ENCODE measurements around the gene LDHAL6B. TPM values are rescaled to one million over a fixed set of nuclear protein-coding genes. Genes with fewer than 3 reads are reported as not detected.

LDHAL6B gene
- total and polyA plus RNA-seq, 8 donors = not detected

DNA sequence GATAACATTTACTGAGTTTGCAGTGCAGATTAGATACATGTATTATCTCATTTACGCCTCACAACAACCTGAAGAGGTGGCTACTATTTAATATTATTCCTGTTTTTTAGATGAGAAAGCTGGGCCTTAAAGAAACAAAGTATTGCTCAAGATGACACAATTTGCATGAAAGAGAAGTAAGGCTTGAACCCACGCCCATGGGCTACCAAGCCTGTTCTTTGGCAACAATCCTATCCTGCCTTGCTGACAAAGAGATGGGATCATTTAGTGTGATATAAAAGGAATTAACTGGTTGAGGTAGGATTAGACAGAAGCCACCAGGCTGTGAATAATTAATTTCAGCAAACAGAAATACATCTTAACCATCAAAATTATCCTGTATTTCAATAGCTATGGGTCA lies 9.2 kb upstream of the LDHAL6B start:
- 75 to 89% (median 86%) methylated on average over 2 of the region's 2 CpGs for WGBS, 5 donors
- intact Hi-C loops (cut with DNase I; ENCODE audit: low total_unique reads) = no loop called here

DNA sequence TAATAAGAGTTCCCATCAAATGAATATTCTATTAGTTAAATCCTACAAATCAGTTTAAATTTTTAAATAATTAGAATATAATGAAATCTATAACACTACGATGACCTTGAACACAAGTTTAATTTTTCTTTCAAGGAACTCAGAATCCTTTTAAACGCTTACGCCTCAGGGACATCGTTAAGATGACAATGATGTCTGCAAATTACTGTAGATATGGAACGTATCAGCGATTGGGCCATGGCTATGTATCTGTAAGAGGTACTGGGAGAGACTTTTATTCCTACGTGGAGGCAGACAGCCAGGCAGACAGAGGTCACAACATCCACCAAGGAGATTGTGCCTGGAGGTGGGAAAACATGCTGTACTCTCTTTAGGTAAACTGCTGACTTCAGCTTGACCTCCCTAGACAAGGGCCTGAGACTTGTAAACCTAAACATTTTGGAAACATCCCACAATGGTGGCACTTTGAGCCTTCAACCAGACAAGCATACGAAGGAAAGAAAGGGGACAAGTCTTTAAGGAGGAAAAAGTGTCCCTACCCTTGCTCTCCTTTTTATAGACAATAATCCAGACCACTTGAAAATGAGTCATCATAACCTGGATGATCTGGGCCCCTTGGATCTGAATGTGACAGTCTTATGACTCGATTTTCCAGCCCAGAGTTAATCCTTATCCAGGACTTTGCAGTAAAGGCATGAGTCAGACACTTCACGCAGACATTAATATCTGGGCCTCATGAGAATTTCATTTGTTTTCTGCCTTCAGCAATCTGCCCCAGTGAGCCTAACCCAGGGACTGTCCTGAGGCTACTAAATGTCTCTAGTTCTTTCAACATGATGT lies 6.8 kb upstream of the LDHAL6B start:
- Histone ChIP-seq H3K27me3 (no peaks in the 10 kb centered on the region), H3K4me3 (no peak overlapping the region), H3K4me1 (no peaks in the 10 kb centered on the region), H3K36me3 (peaks cover 37 to 93% (median 75%) of the 10 kb centered on the region in 4 donors), H3K9me3 (no peaks in the 10 kb centered on the region), H3K27ac (no peak overlapping the region)
- intact Hi-C loops (cut with DNase I; ENCODE audit: low total_unique reads) = no loop called here
- DNase-seq = no peak
- WGBS, 5 donors = 81 to 89% (median 84%) methylated on average over 10 of the region's 10 CpGs
- TF ChIP-seq POLR2AphosphoS5 (IDR thresholded peaks at IDR 0.05) = peak in 1 of 3 donors; percentile 12
- TF ChIP-seq, protein P1, sequence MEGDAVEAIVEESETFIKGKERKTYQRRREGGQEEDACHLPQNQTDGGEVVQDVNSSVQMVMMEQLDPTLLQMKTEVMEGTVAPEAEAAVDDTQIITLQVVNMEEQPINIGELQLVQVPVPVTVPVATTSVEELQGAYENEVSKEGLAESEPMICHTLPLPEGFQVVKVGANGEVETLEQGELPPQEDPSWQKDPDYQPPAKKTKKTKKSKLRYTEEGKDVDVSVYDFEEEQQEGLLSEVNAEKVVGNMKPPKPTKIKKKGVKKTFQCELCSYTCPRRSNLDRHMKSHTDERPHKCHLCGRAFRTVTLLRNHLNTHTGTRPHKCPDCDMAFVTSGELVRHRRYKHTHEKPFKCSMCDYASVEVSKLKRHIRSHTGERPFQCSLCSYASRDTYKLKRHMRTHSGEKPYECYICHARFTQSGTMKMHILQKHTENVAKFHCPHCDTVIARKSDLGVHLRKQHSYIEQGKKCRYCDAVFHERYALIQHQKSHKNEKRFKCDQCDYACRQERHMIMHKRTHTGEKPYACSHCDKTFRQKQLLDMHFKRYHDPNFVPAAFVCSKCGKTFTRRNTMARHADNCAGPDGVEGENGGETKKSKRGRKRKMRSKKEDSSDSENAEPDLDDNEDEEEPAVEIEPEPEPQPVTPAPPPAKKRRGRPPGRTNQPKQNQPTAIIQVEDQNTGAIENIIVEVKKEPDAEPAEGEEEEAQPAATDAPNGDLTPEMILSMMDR (IDR thresholded peaks at IDR 0.05) = no peak

More for the DNA sequence above, 9.2 kb upstream of the LDHAL6B start:
- H3K9me3 ChIP-seq = no peaks in the 10 kb centered on the region
- no peak overlapping the region for H3K27ac ChIP-seq
- no peak overlapping the region for H3K4me3 ChIP-seq
- H3K4me1 ChIP-seq = no peaks in the 10 kb centered on the region
- TF ChIP-seq, protein P1 (IDR thresholded peaks at IDR 0.05) = no peak
- H3K36me3 ChIP-seq = peaks cover 35 to 93% (median 76%) of the 10 kb centered on the region in 4 donors
- no peak for DNase-seq
- H3K27me3 ChIP-seq = no peaks in the 10 kb centered on the region

DNA sequence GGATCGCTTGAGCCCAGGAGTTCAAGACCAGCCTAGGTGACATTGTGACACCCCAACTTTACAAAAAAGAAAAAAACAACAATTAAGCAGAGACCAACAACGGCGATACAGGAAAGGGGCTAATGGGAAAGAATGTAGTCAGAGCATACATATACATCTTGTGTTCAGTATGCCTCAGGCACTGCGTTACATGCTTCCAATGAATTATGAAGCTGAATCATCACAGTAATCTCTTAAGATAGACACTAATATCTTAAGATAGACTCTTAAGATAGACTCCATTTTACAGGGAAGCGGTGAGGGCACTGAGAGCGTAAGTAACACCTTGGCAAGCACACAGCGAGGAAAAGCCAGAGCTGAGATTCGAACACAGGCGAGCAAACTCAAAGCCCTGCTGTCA lies 6.1 kb upstream of the LDHAL6B start:
- WGBS, 5 donors = 91 to 97% (median 96%) methylated on average over 9 of the region's 9 CpGs
- Histone ChIP-seq H3K27ac (no peak overlapping the region), H3K36me3 (peaks cover 36 to 93% (median 75%) of the 10 kb centered on the region in 4 donors), H3K27me3 (no peaks in the 10 kb centered on the region), H3K4me3 (no peak overlapping the region), H3K9me3 (no peaks in the 10 kb centered on the region), H3K4me1 (no peaks in the 10 kb centered on the region)
- DNase-seq = no peak
- intact Hi-C loops (cut with DNase I; ENCODE audit: low total_unique reads) = no loop called here
- no peak for TF ChIP-seq POLR2AphosphoS5 (IDR thresholded peaks at IDR 0.05)
- TF ChIP-seq, protein P1 (IDR thresholded peaks at IDR 0.05) = no peak
- no peak for TF ChIP-seq POLR2A (IDR thresholded peaks at IDR 0.05)
- TF ChIP-seq EP300 (IDR thresholded peaks at IDR 0.05) = no peak

DNA sequence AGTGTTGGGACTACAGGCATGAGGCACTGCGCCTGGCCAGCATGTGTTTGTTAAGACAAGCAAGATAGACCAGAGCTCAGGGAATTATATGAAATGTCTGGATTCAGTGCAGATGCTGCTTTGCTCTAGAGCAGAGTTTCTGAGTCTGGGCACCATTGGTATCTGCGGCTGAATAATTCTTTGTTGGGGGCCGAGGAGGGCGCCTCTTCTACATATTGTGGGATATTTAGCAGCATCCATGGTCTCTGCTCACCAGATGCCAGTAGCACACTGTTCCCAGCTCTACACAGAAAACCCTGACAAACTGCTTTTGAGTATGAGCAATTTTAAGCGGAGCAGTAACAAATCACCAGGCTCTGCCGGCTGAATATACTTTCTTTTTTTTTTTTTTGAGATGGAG lies 3.6 kb upstream of the LDHAL6B start:
- Histone ChIP-seq H3K27ac (no peak overlapping the region), H3K27me3 (no peaks in the 10 kb centered on the region), H3K36me3 (peaks cover 45 to 97% (median 88%) of the 10 kb centered on the region in 4 donors), H3K9me3 (no peaks in the 10 kb centered on the region), H3K4me1 (no peaks in the 10 kb centered on the region), H3K4me3 (no peak overlapping the region)
- no peak for TF ChIP-seq POLR2AphosphoS5 (IDR thresholded peaks at IDR 0.05)
- no peak for TF ChIP-seq POLR2A (IDR thresholded peaks at IDR 0.05)
- no peak for TF ChIP-seq EP300 (IDR thresholded peaks at IDR 0.05)
- TF ChIP-seq, protein P1 (IDR thresholded peaks at IDR 0.05) = no peak
- intact Hi-C loops (cut with DNase I; ENCODE audit: low total_unique reads) = no loop called here
- no peak for DNase-seq
- WGBS, 5 donors = 90 to 97% (median 94%) methylated on average over 6 of the region's 6 CpGs

Data from stomach (tissue), 9 donors.